GM23248 (cell line): ENCODE measurements around the gene MPHOSPH9. TPM values are rescaled to one million over a fixed set of nuclear protein-coding genes. Genes with fewer than 3 reads are reported as not detected.

Source experiments
- DNase-seq: peaks from one replicate; pipeline ENCODE4 v3.0.0-alpha.2; 2015
- H2AFZ ChIP-seq: fragments of 200-600 bp; sonication (generic); 2 replicates; pipeline ENCODE4 v1.6.1; 2016; ENCODE audit warnings: antibody characterized with exemption
- H3F3A ChIP-seq: fragments of 200-600 bp; sonication (generic); 2 replicates; pipeline ENCODE4 v1.6.1; 2016; ENCODE audit warnings: mild to moderate bottlenecking, antibody characterized with exemption, mixed run types; ENCODE audit not compliant: insufficient read depth
- H3K27ac ChIP-seq: fragments of 200-600 bp; sonication (generic); 2 replicates; pipeline ENCODE4 v1.5.1; 2016; ENCODE audit warnings: mild to moderate bottlenecking
- H3K27me3 ChIP-seq: fragments of 200-600 bp; sonication (generic); replicated peaks from 2 replicates; pipeline ENCODE4 v1.6.1; 2016; ENCODE audit warnings: mild to moderate bottlenecking; ENCODE audit not compliant: insufficient read depth
- H3K36me3 ChIP-seq: fragments of 200-600 bp; sonication (generic); 2 replicates; pipeline ENCODE4 v1.6.1; 2016; ENCODE audit warnings: low read depth, mild to moderate bottlenecking
- H3K4me1 ChIP-seq: fragments of 200-600 bp; sonication (generic); 2 replicates; pipeline ENCODE4 v1.6.1; 2016; ENCODE audit warnings: mild to moderate bottlenecking; ENCODE audit not compliant: insufficient read depth
- H3K4me2 ChIP-seq: fragments of 200-600 bp; sonication (generic); one replicate; pipeline ENCODE4 v1.6.1; 2016; ENCODE audit warnings: mild to moderate bottlenecking; ENCODE audit not compliant: unreplicated experiment
- H3K4me3 ChIP-seq: fragments of 200-600 bp; sonication (generic); 2 replicates; pipeline ENCODE4 v1.5.1; 2016; ENCODE audit warnings: mild to moderate bottlenecking
- H3K79me2 ChIP-seq: fragments of 200-600 bp; sonication (generic); 2 replicates; pipeline ENCODE4 v1.6.1; 2016; ENCODE audit warnings: mild to moderate bottlenecking; ENCODE audit not compliant: insufficient read depth
- H3K9ac ChIP-seq: fragments of 200-600 bp; sonication (generic); 2 replicates; pipeline ENCODE4 v1.6.1; 2016; ENCODE audit warnings: mild to moderate bottlenecking
- H3K9me2 ChIP-seq: fragments of 200-600 bp; sonication (generic); 2 replicates; pipeline ENCODE4 v1.6.1; 2016; ENCODE audit warnings: mixed run types, mild to moderate bottlenecking, moderate library complexity; ENCODE audit not compliant: insufficient read depth
- H3K9me3 ChIP-seq: fragments of 200-600 bp; sonication (generic); one replicate; pipeline ENCODE4 v1.6.1; 2017; ENCODE audit warnings: low read depth
- H4K20me1 ChIP-seq: fragments of 200-600 bp; sonication (generic); 2 replicates; pipeline ENCODE4 v1.6.0; 2016; ENCODE audit not compliant: insufficient read depth
- EZH2 ChIP-seq: fragments of 200-600 bp; sonication (generic); IDR thresholded peaks from 2 replicates; pipeline ENCODE4 v1.6.1; 2018; ENCODE audit warnings: antibody characterized with exemption, mild to moderate bottlenecking; ENCODE audit not compliant: insufficient read depth, poor library complexity, severe bottlenecking
- EZH2phosphoT487 ChIP-seq: fragments of 200-600 bp; sonication (generic); IDR thresholded peaks from 2 replicates; pipeline ENCODE4 v1.6.1; 2018; ENCODE audit warnings: antibody characterized with exemption, moderate library complexity, mild to moderate bottlenecking, low read depth; ENCODE audit not compliant: insufficient read depth
- WGBS, 2 experiments: methylation state at CpG; one replicate each; pipeline ENCODE4 v1.1.6; 2015 to 2017; ENCODE audit warnings: low lambda C conversion rate in 2 of 2, low coverage in 1 of 2; ENCODE audit errors: missing lambda C conversion rate in 2 of 2; 5-methylcytosine and 5-hydroxymethylcytosine counted together
- in situ Hi-C: fragments of 300-500 bp; cut with MboI; formaldehyde crosslinking; loops from 2 replicates; pipeline ENCODE4 v1.15.0; 2020
- polyA plus RNA-seq: library from polyadenylated mRNA; unstranded; fragments of >200 nt; fragmentation: Nextera tagmentation; extraction: Ambion mirVana; gene quantifications from 2 replicates; pipeline ENCODE4 v1.2.1, GENCODE V29; 2016
- total RNA-seq: library from RNA; depleted of rRNA; stranded (reverse); fragments of >200 nt; shearing (Covaris generic); gene quantifications from 2 replicates; pipeline ENCODE4 v1.2.3, GENCODE V29; 2014

The MPHOSPH9 gene
- total and polyA plus RNA-seq, 2 experiments from 2014 or later: 18.0 to 51.6 TPM

DNA sequence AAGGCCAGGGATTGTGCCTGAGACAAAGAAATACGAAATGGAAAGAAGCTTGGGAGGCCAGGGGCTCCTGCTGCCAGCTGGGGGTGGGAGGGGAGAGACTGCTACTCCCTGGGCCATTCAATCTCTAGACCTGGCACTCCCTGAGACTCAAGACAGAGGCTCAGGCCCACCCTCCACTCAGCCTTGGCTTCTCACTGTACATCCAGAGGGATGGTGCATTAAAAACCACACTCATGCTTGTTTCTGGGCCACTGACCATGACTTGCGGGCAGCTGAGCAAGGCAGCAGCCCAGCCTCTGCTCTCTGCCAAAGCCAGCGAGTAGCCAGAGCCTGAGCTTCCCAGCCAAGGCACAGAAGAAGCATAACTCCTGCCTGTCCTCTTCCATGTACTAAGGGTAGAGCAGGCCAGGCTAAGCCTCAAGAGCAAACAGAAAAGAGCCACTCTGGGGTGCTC, 123.6 kb downstream of the MPHOSPH9 start:
- H4K20me1 ChIP-seq: no peaks in the 10 kb centered on the region
- H3K9ac ChIP-seq: no peak overlapping the region
- no peak overlapping the region for H3K27ac ChIP-seq
- peaks cover 6% of the 10 kb centered on the region for H3K79me2 ChIP-seq
- no peak overlapping the region for H3K4me3 ChIP-seq
- no peaks in the 10 kb centered on the region for H3K27me3 ChIP-seq
- H3K9me3 ChIP-seq: no peaks in the 10 kb centered on the region
- no peak for DNase-seq
- no peaks in the 10 kb centered on the region for H3K9me2 ChIP-seq
- no peak overlapping the region for H3K4me2 ChIP-seq
- no peak for TF ChIP-seq EZH2phosphoT487
- TF ChIP-seq EZH2: no peak
- H2AFZ ChIP-seq: no peak overlapping the region
- in situ Hi-C loops: no loop called here
- H3F3A ChIP-seq: no peaks in the 10 kb centered on the region
- H3K4me1 ChIP-seq: peaks cover 1% of the 10 kb centered on the region; the same call in 1 of the 2 replicates
- H3K36me3 ChIP-seq: no peaks in the 10 kb centered on the region
- WGBS, 2 experiments: 84 to 91% methylated on average over 3 of the region's 3 CpGs

- no peak for DNase-seq
- Histone ChIP-seq H2AFZ (no peak overlapping the region), H3K9me2 (no peaks in the 10 kb centered on the region), H3K4me3 (no peak overlapping the region), H3K9me3 (no peaks in the 10 kb centered on the region), H3F3A (no peaks in the 10 kb centered on the region), H3K27ac (no peak overlapping the region), H3K79me2 (peaks cover 6% of the 10 kb centered on the region), H3K9ac (no peak overlapping the region), H3K4me1 (no peaks in the 10 kb centered on the region), H3K36me3 (no peaks in the 10 kb centered on the region), H3K27me3 (no peaks in the 10 kb centered on the region), H4K20me1 (no peaks in the 10 kb centered on the region), H3K4me2 (no peak overlapping the region)
- in situ Hi-C loops: no loop called here
- TF ChIP-seq EZH2phosphoT487: no peak
- TF ChIP-seq EZH2: no peak
- 71 to 72% methylated on average over 7 of the region's 7 CpGs for WGBS, 2 experiments
These were observed 124.3 kb downstream of the MPHOSPH9 start for GRCh38 chr12:123108682-123109066.

DNA sequence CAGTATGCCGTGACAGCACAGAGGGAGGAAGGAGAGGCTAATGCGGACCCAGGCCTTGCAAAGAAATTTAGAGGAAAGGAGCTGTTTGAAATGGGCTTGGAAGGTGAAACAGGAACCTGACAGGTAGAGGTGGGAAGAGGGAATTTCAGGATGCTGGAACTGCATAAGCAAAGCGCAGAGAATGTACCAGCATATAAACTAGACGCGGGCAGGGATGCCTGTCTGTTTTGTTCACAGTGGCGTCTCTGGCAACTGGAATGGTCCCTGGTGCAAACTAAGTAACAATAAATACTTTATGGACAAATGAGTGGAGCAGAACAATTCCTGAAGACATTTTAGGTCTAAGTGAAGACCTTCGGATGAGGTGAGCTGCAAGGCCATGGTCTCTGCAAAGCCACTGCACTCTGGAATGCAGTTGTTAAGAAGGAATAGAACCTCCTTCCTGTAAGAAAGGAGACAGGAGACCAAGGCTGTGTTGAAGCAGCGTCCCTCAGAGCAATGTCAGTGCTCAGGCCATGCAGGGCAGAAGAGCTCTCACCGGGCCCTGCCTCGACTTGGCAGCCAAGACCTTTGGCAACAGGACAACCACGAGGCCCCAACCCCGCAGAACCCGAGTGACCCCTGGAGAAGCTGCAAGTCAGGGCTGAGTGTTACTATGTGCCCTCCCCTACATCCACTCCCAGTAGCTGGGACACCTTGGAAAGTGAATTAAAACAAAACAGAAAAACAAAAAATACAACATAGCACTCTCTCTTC, 124.8 kb downstream of the MPHOSPH9 start:
- H3K9me2 ChIP-seq: no peaks in the 10 kb centered on the region
- peaks cover 6% of the 10 kb centered on the region for H3K79me2 ChIP-seq
- no peak overlapping the region for H3K27ac ChIP-seq
- no peak for TF ChIP-seq EZH2
- no peak for TF ChIP-seq EZH2phosphoT487
- no peak for DNase-seq
- no peak overlapping the region for H3K4me3 ChIP-seq
- no peaks in the 10 kb centered on the region for H3K9me3 ChIP-seq
- H3K4me2 ChIP-seq: no peak overlapping the region
- no peaks in the 10 kb centered on the region for H3F3A ChIP-seq
- in situ Hi-C loops: no loop called here
- no peaks in the 10 kb centered on the region for H3K4me1 ChIP-seq
- no peaks in the 10 kb centered on the region for H4K20me1 ChIP-seq
- no peak overlapping the region for H3K9ac ChIP-seq
- no peak overlapping the region for H2AFZ ChIP-seq
- H3K27me3 ChIP-seq: no peaks in the 10 kb centered on the region
- H3K36me3 ChIP-seq: no peaks in the 10 kb centered on the region
- 88 to 90% methylated on average over 13 of the region's 13 CpGs for WGBS, 2 experiments

- DNase-seq: no peak
- in situ Hi-C loops: no loop called here
- Histone ChIP-seq H4K20me1 (no peaks in the 10 kb centered on the region), H3K4me2 (no peak overlapping the region), H3K27ac (no peak overlapping the region), H3K9ac (no peak overlapping the region), H3K9me2 (no peaks in the 10 kb centered on the region), H3K9me3 (no peaks in the 10 kb centered on the region), H3K4me3 (no peak overlapping the region), H3K36me3 (no peaks in the 10 kb centered on the region), H3F3A (no peaks in the 10 kb centered on the region), H3K4me1 (no peaks in the 10 kb centered on the region), H3K27me3 (no peaks in the 10 kb centered on the region), H3K79me2 (peaks cover 6% of the 10 kb centered on the region), H2AFZ (no peak overlapping the region)
- TF ChIP-seq EZH2phosphoT487: no peak
- no peak for TF ChIP-seq EZH2
- 94% methylated on average over 7 to 9 of the region's 9 CpGs for WGBS, 2 experiments
These were observed 126.1 kb downstream of the MPHOSPH9 start for GRCh38 chr12:123106640-123107359.
